ENCODE data around the gene C6orf89.

C6orf89 gene

GRCh38 chr6:36971921-36972673 is 86.3 kb downstream of the C6orf89 start:
- no peak for FAIRE-seq

GRCh38 chr6:36973190-36973589 is 87.4 kb downstream of the C6orf89 start:
- no peak for FAIRE-seq

- no peak for FAIRE-seq
Observed at GRCh38 chr6:36973647-36974046, 87.9 kb downstream of the C6orf89 start.

- no peak for FAIRE-seq
Observed at GRCh38 chr6:36975231-36976006, 89.7 kb downstream of the C6orf89 start.

GRCh38 chr6:36976007-36976264 is 90.2 kb downstream of the C6orf89 start:
- FAIRE-seq: no peak

- FAIRE-seq: no peak
Observed at GRCh38 chr6:36976509-36976908, 90.8 kb downstream of the C6orf89 start.

- FAIRE-seq: no peak
Observed at GRCh38 chr6:36976931-36977330, 91.2 kb downstream of the C6orf89 start.

- no peak for FAIRE-seq
Observed at GRCh38 chr6:36977470-36977941, 91.8 kb downstream of the C6orf89 start.

Data from TTC549 (cell line).